HepG2 (cell line): Measurements from ENCODE around the gene CHCHD6. TPM values are rescaled to one million over a fixed set of nuclear protein-coding genes. Genes with fewer than 3 reads are reported as not detected.

Experiments
- AGO2 ChIP-seq: fragments of 200-400 bp; formaldehyde crosslinking; optimal IDR thresholded peaks from 2 replicates; pipeline ENCODE3; 2017; ENCODE audit warnings: mild to moderate bottlenecking, low read depth, low read length, moderate library complexity
- CHD4 ChIP-seq: fragments of 200-600 bp; sonication (generic); IDR thresholded peaks from 2 replicates; pipeline ENCODE4 v1.7.0; 2017; ENCODE audit warnings: mild to moderate bottlenecking, low read length, borderline replicate concordance
- CREM ChIP-seq, 2 experiments: sonication (generic) in 1 of 2; formaldehyde crosslinking in 1 of 2; IDR thresholded peaks; 2 replicates each; pipeline versions ENCODE4 v1.4.0 to v1.6.1; 2016 to 2020; ENCODE audit warnings: antibody characterized with exemption in 1 of 2, mild to moderate bottlenecking in 1 of 2, missing genetic modification reagents in 1 of 2
- FOXA3 ChIP-seq: IDR thresholded peaks from 2 replicates; pipeline ENCODE4 v1.6.1; 2016; ENCODE audit warnings: missing genetic modification reagents, missing compliant biosample characterization
- GRHL1 ChIP-seq: sonication (generic); formaldehyde crosslinking; conservative IDR thresholded peaks from 2 replicates; pipeline ENCODE4 v1.8.0; 2022; ENCODE audit warnings: missing genetic modification reagents
- HDAC2 ChIP-seq: sonication (generic); formaldehyde crosslinking; IDR thresholded peaks from 2 replicates; pipeline ENCODE4 v1.4.0; 2020; ENCODE audit warnings: missing genetic modification reagents
- KLF16 ChIP-seq, 2 experiments: sonication (generic) in 1 of 2; formaldehyde crosslinking in 1 of 2; IDR thresholded peaks; 2 replicates each; pipeline versions ENCODE4 v1.6.1 to v1.8.0; 2016 to 2023; ENCODE audit warnings: missing genetic modification reagents in 2 of 2, missing compliant biosample characterization in 1 of 2
- MED1 ChIP-seq: sonication (generic); formaldehyde crosslinking; IDR thresholded peaks from 2 replicates; pipeline ENCODE4 v1.4.0; 2020; ENCODE audit warnings: missing genetic modification reagents
- PAF1 ChIP-seq: IDR thresholded peaks from 2 replicates; pipeline ENCODE4 v1.6.1; 2016; ENCODE audit warnings: missing genetic modification reagents, missing compliant biosample characterization
- PHF20 ChIP-seq: sonication (generic); formaldehyde crosslinking; IDR thresholded peaks from 2 replicates; pipeline ENCODE4 v1.5.0; 2020; ENCODE audit warnings: mild to moderate bottlenecking, missing genetic modification reagents
- PRMT3 ChIP-seq: sonication (generic); formaldehyde crosslinking; IDR thresholded peaks from 2 replicates; pipeline ENCODE4 v1.8.1; 2022; ENCODE audit warnings: low read depth, mild to moderate bottlenecking, moderate library complexity, missing genetic modification reagents, borderline replicate concordance
- RCOR2 ChIP-seq: IDR thresholded peaks from 2 replicates; pipeline ENCODE4 v1.6.1; 2016; ENCODE audit warnings: missing biosample characterization, missing genetic modification reagents
- RXRA ChIP-seq: sonication (generic); formaldehyde crosslinking; IDR thresholded peaks from 2 replicates; pipeline ENCODE4 v1.5.1; 2020; ENCODE audit warnings: missing genetic modification reagents
- SOX6 ChIP-seq, 2 experiments: fragments of 450-650 bp in 1 of 2; sonication (generic) in 1 of 2; formaldehyde crosslinking in 1 of 2; IDR thresholded peaks; 2 replicates each; pipeline versions ENCODE4 v1.4.0 to v1.6.1; 2017 to 2020; ENCODE audit warnings: antibody characterized with exemption in 1 of 2, mild to moderate bottlenecking in 1 of 2, missing genetic modification reagents in 1 of 2
- SRSF9 ChIP-seq: fragments of 200-400 bp; formaldehyde crosslinking; IDR thresholded peaks from 2 replicates; pipeline ENCODE4 v1.6.1; 2018; ENCODE audit warnings: borderline replicate concordance, mild to moderate bottlenecking, low read depth, low read length; ENCODE audit not compliant: insufficient read depth, poor library complexity, severe bottlenecking
- TSC22D2 ChIP-seq: sonication (generic); formaldehyde crosslinking; IDR thresholded peaks from 2 replicates; pipeline ENCODE4 v1.5.1; 2020; ENCODE audit warnings: missing genetic modification reagents, mild to moderate bottlenecking, borderline replicate concordance
- ZBTB33 ChIP-seq: sonication (generic); formaldehyde crosslinking; IDR thresholded peaks from 2 replicates; pipeline ENCODE4 v1.4.0; 2020; ENCODE audit warnings: missing genetic modification reagents
- ZFY ChIP-seq: sonication (generic); formaldehyde crosslinking; IDR thresholded peaks from 2 replicates; pipeline ENCODE4 v1.4.0; 2020; ENCODE audit warnings: missing genetic modification reagents
- ZNF253 ChIP-seq: sonication (generic); formaldehyde crosslinking; IDR thresholded peaks from 2 replicates; pipeline ENCODE4 v1.8.0; 2022; ENCODE audit warnings: mild to moderate bottlenecking, missing genetic modification reagents, borderline replicate concordance
- ZNF256 ChIP-seq: sonication (generic); formaldehyde crosslinking; conservative IDR thresholded peaks from 2 replicates; pipeline ENCODE4 v1.4.0; 2020; ENCODE audit warnings: missing genetic modification reagents
- ZNF619 ChIP-seq: sonication (generic); formaldehyde crosslinking; IDR thresholded peaks from 2 replicates; pipeline ENCODE4 v1.4.0; 2020; ENCODE audit warnings: mild to moderate bottlenecking, missing genetic modification reagents
- ZNF713 ChIP-seq: sonication (generic); formaldehyde crosslinking; IDR thresholded peaks from 2 replicates; pipeline ENCODE4 v1.4.0; 2020; ENCODE audit warnings: mild to moderate bottlenecking, missing genetic modification reagents
- ZXDC ChIP-seq: sonication (generic); formaldehyde crosslinking; IDR thresholded peaks from 2 replicates; pipeline ENCODE4 v1.5.0; 2020; ENCODE audit warnings: mild to moderate bottlenecking, missing genetic modification reagents
- polyA plus RNA-seq, 8 experiments: library from polyadenylated mRNA; depleted of rRNA in 3 of 8; stranded (reverse) in 7 of 8; unstranded in 1 of 8; fragments of >200 nt; fragmentation: Illumina TruSeq in 4 of 8; extraction: Trizol in 4 of 8; gene quantifications; 2 replicates each; pipeline versions ENCODE4 v1.2.1 to v1.2.3, GENCODE V29; 2011 to 2016; ENCODE audit warnings: low read depth in 4 of 8, missing spikeins in 1 of 8, mixed read lengths in 1 of 8; ENCODE audit not compliant: insufficient read depth in 1 of 8
- total RNA-seq, 5 experiments: library from RNA; depleted of rRNA; stranded (reverse); fragments of >200 nt; fragmentation: Illumina TruSeq; extraction: Trizol; gene quantifications; 2 replicates each; pipeline ENCODE4 v1.2.3, GENCODE V29; 2016; ENCODE audit warnings: low read depth in 1 of 5

The CHCHD6 gene
- total and polyA plus RNA-seq, 2 of the 13 experiments (the other 11 are each of a cell fraction or from before 2014, with no cell fraction given): 20.3 to 20.8 TPM

- TF ChIP-seq ZNF619: peak; percentile 49; the same call in 1 of the 2 replicates
- no peak for TF ChIP-seq CHD4
- TF ChIP-seq FOXA3: peak; percentile 19; the same call in 1 of the 2 replicates
- TF ChIP-seq RCOR2 (CRISPR knock-in tag): no peak
- TF ChIP-seq SOX6 (IDR thresholded peaks at IDR 0.05): no peak
- no peak for TF ChIP-seq SOX6 (CRISPR knock-in tag; IDR thresholded peaks at IDR 0.05)
- peak; percentile 39; the same call in 1 of the 2 replicates for TF ChIP-seq MED1 (CRISPR knock-in tag)
- no peak for TF ChIP-seq ZBTB33 (CRISPR knock-in tag)
- TF ChIP-seq ZNF253: no peak
- no peak for TF ChIP-seq ZNF256
- TF ChIP-seq AGO2: no peak
- TF ChIP-seq RXRA (CRISPR knock-in tag): no peak
- TF ChIP-seq ZFY (CRISPR knock-in tag): peak; percentile 33; the same call in 1 of the 2 replicates
- TF ChIP-seq ZXDC (CRISPR knock-in tag): no peak
- no peak for TF ChIP-seq HDAC2
- no peak for TF ChIP-seq PRMT3 (CRISPR knock-in tag)
- TF ChIP-seq SRSF9: no peak
- TF ChIP-seq GRHL1 (CRISPR knock-in tag): no peak
- TF ChIP-seq TSC22D2: no peak
- 0 out of 4 replicates have a peak, but pooled peaks of 1 of the 2 experiments have one; percentile 52 for TF ChIP-seq KLF16 (CRISPR knock-in tag; IDR thresholded peaks at IDR 0.05)
- no peak for TF ChIP-seq CREM (IDR thresholded peaks at IDR 0.05)
- no peak for TF ChIP-seq CREM (CRISPR knock-in tag; IDR thresholded peaks at IDR 0.05)
- TF ChIP-seq PHF20: no peak
- no peak for TF ChIP-seq ZNF713 (CRISPR knock-in tag)
- no peak for TF ChIP-seq PAF1 (CRISPR knock-in tag)
Observed at GRCh38 chr3:126752303-126753190, 48.5 kb downstream of the CHCHD6 start (continued).
